ENCODE data around the gene CCBE1. TPM values are rescaled to one million over a fixed set of nuclear protein-coding genes. Genes with fewer than 3 reads are reported as not detected.

The CCBE1 gene
- total and polyA plus RNA-seq, 2 donors (not counting 1 experiment from before 2014, with no cell fraction given): 122 TPM

- H3K9ac ChIP-seq (ENCODE audit: insufficient read depth, low read length): no peak overlapping the region
- H3K79me2 ChIP-seq (ENCODE audit: control insufficient read depth, insufficient read depth, low read length): no peaks in the 10 kb centered on the region
- H3K9me3 ChIP-seq (ENCODE audit: control insufficient read depth, insufficient read depth, low read depth, low read length): no peaks in the 10 kb centered on the region
- no peaks in the 10 kb centered on the region for H3K27me3 ChIP-seq (ENCODE audit: control insufficient read depth, insufficient read depth, low read length)
- DNase-seq (ENCODE audit: low read depth in 2 of 2): no peak
- peaks cover 5% of the 10 kb centered on the region for H3K4me1 ChIP-seq (ENCODE audit: control insufficient read depth, extremely low read depth, insufficient read depth, low read length)
- no peak for TF ChIP-seq CTCF (conservative IDR thresholded peaks at IDR 0.05 in 1 of 2, IDR thresholded peaks at IDR 0.05 in 1 of 2; ENCODE audit: low read depth in 1 of 2, low read length in 2 of 2)
- no peak for TF ChIP-seq EZH2 (IDR thresholded peaks at IDR 0.05; ENCODE audit: low read length, missing control alignments)
- H3K4me3 ChIP-seq (replicated peaks in 1 of 4; ENCODE audit: control extremely low read depth in 1 of 4, insufficient read depth in 1 of 4, low read depth in 3 of 4, low read length in 4 of 4): no peak overlapping the region
- H3K27ac ChIP-seq (ENCODE audit: insufficient read depth, low read length): no peak overlapping the region
- no peak overlapping the region for H3K4me2 ChIP-seq (ENCODE audit: extremely low read depth, insufficient read depth, low read length)
- H4K20me1 ChIP-seq (ENCODE audit: control insufficient read depth, extremely low read depth, insufficient read depth, low read length): no peaks in the 10 kb centered on the region
- peaks cover 7% of the 10 kb centered on the region for H3K36me3 ChIP-seq (ENCODE audit: control insufficient read depth, insufficient read depth, low read length)
- H2AFZ ChIP-seq (ENCODE audit: low read length): no peak overlapping the region
These were observed 242.1 kb downstream of the CCBE1 start for GRCh38 chr18:59454909-59455727.

- Histone ChIP-seq H3K9me3 (ENCODE audit: control insufficient read depth, insufficient read depth, low read depth, low read length) (no peaks in the 10 kb centered on the region), H3K27me3 (ENCODE audit: control insufficient read depth, insufficient read depth, low read length) (no peaks in the 10 kb centered on the region), H3K4me2 (ENCODE audit: extremely low read depth, insufficient read depth, low read length) (no peak overlapping the region), H3K27ac (ENCODE audit: insufficient read depth, low read length) (no peak overlapping the region), H3K4me3 (replicated peaks in 1 of 4; ENCODE audit: control extremely low read depth in 1 of 4, insufficient read depth in 1 of 4, low read depth in 3 of 4, low read length in 4 of 4) (no peak overlapping the region), H3K9ac (ENCODE audit: insufficient read depth, low read length) (no peak overlapping the region), H3K36me3 (ENCODE audit: control insufficient read depth, insufficient read depth, low read length) (peaks cover 9% of the 10 kb centered on the region), H3K4me1 (ENCODE audit: control insufficient read depth, extremely low read depth, insufficient read depth, low read length) (no peaks in the 10 kb centered on the region), H2AFZ (ENCODE audit: low read length) (no peak overlapping the region), H4K20me1 (ENCODE audit: control insufficient read depth, extremely low read depth, insufficient read depth, low read length) (no peaks in the 10 kb centered on the region), H3K79me2 (ENCODE audit: control insufficient read depth, insufficient read depth, low read length) (no peaks in the 10 kb centered on the region)
- no peak for DNase-seq (ENCODE audit: low read depth in 2 of 2)
- TF ChIP-seq CTCF (conservative IDR thresholded peaks at IDR 0.05 in 1 of 2, IDR thresholded peaks at IDR 0.05 in 1 of 2; ENCODE audit: low read depth in 1 of 2, low read length in 2 of 2): no peak
- TF ChIP-seq EZH2 (IDR thresholded peaks at IDR 0.05; ENCODE audit: low read length, missing control alignments): no peak
These were observed 243.7 kb downstream of the CCBE1 start for GRCh38 chr18:59453468-59453961.

- Histone ChIP-seq H3K4me1 (ENCODE audit: control insufficient read depth, extremely low read depth, insufficient read depth, low read length) (no peaks in the 10 kb centered on the region), H3K27ac (ENCODE audit: insufficient read depth, low read length) (no peak overlapping the region), H3K27me3 (ENCODE audit: control insufficient read depth, insufficient read depth, low read length) (no peaks in the 10 kb centered on the region), H3K36me3 (ENCODE audit: control insufficient read depth, insufficient read depth, low read length) (peaks cover 9% of the 10 kb centered on the region), H3K4me3 (replicated peaks in 1 of 4; ENCODE audit: control extremely low read depth in 1 of 4, insufficient read depth in 1 of 4, low read depth in 3 of 4, low read length in 4 of 4) (no peak overlapping the region), H2AFZ (ENCODE audit: low read length) (no peak overlapping the region), H3K4me2 (ENCODE audit: extremely low read depth, insufficient read depth, low read length) (no peak overlapping the region), H3K9ac (ENCODE audit: insufficient read depth, low read length) (no peak overlapping the region), H3K79me2 (ENCODE audit: control insufficient read depth, insufficient read depth, low read length) (no peaks in the 10 kb centered on the region), H3K9me3 (ENCODE audit: control insufficient read depth, insufficient read depth, low read depth, low read length) (no peaks in the 10 kb centered on the region), H4K20me1 (ENCODE audit: control insufficient read depth, extremely low read depth, insufficient read depth, low read length) (no peaks in the 10 kb centered on the region)
- TF ChIP-seq CTCF (conservative IDR thresholded peaks at IDR 0.05 in 1 of 2, IDR thresholded peaks at IDR 0.05 in 1 of 2; ENCODE audit: low read depth in 1 of 2, low read length in 2 of 2) (no peak), EZH2 (IDR thresholded peaks at IDR 0.05; ENCODE audit: low read length, missing control alignments) (no peak)
- DNase-seq (ENCODE audit: low read depth in 2 of 2): no peak
These were observed 245.3 kb downstream of the CCBE1 start for GRCh38 chr18:59451963-59452362.
